Measurements from ENCODE around the gene LCLAT1. TPM values are rescaled to one million over a fixed set of nuclear protein-coding genes. Genes with fewer than 3 reads are reported as not detected.

Gene LCLAT1
- polyA plus RNA-seq, 1 experiment = 25.2 TPM

DNA sequence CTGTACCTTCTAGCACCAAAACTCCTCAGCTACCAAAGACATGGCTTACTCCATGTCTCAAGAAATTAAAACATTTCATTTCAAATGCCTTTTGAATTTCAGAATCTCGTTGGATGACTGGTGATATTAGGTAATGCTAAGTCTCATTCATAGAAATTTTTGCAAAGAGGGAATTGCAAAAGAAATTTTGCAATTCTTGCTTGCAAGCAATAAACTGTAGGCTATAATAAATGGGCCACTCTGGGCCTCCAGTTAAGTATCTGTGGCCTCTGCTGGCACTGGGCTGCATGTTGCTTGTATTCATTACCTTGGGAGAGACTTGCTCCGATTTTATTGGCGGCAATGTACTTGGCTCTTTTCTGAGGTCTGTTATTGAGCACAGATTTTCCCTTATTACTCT lies 2.8 kb upstream of the LCLAT1 start:
- H3K27ac ChIP-seq (ENCODE audit: low read depth, low read length) = no peak overlapping the region
- TF ChIP-seq, protein P1, sequence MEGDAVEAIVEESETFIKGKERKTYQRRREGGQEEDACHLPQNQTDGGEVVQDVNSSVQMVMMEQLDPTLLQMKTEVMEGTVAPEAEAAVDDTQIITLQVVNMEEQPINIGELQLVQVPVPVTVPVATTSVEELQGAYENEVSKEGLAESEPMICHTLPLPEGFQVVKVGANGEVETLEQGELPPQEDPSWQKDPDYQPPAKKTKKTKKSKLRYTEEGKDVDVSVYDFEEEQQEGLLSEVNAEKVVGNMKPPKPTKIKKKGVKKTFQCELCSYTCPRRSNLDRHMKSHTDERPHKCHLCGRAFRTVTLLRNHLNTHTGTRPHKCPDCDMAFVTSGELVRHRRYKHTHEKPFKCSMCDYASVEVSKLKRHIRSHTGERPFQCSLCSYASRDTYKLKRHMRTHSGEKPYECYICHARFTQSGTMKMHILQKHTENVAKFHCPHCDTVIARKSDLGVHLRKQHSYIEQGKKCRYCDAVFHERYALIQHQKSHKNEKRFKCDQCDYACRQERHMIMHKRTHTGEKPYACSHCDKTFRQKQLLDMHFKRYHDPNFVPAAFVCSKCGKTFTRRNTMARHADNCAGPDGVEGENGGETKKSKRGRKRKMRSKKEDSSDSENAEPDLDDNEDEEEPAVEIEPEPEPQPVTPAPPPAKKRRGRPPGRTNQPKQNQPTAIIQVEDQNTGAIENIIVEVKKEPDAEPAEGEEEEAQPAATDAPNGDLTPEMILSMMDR (IDR thresholded peaks at IDR 0.05; ENCODE audit: low read depth, low read length) = no peak
- H3K27me3 ChIP-seq (ENCODE audit: control insufficient read depth, insufficient read depth, low read length) = no peaks in the 10 kb centered on the region
- POLR2A ChIA-PET = no interaction called here
- H3K4me3 ChIP-seq (ENCODE audit: low read depth, low read length) = no peak overlapping the region
- peaks cover 3% of the 10 kb centered on the region; the same call in 1 of the 2 replicates for H3K9me3 ChIP-seq (ENCODE audit: control insufficient read depth, insufficient read depth, low read length)
- no peak for DNase-seq (ENCODE audit: low read depth, low spot score)
- CTCF ChIA-PET = interaction anchor here (3.7 kb wide), 1 partner anchor 266 kb away, joined by 15 read pairs; no protein-coding TSS in a partner anchor

DNA sequence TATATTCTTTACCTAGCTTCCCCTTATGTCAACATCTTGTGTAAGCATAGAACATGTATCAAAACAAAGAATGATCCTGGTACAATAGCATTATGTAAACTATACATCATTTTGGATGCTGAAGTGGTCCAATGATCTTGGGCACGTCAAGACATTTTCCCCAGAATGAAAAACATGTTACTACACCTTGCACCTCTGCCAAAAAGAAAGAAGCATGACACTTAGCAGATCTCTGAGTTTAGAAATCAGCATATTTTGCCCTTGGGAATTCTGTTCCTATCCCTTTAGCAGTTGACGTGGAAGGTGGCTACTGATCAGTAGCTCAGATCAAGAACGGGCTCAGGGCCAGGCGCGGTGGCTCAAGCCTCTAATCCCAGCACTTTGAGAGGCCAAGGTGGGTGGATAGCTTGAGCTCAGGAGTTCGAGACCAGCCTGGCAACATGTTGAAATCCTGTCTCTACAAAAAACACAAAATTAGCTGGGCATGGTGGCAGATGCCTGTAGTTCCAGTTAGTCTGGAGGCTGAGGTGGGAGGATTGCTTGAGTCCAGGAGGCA lies 1.7 kb upstream of the LCLAT1 start:
- POLR2A ChIA-PET = no interaction called here
- Histone ChIP-seq H3K4me3 (ENCODE audit: low read depth, low read length) (no peak overlapping the region), H3K27me3 (ENCODE audit: control insufficient read depth, insufficient read depth, low read length) (no peaks in the 10 kb centered on the region), H3K27ac (ENCODE audit: low read depth, low read length) (no peak overlapping the region), H3K9me3 (ENCODE audit: control insufficient read depth, insufficient read depth, low read length) (peaks cover 3% of the 10 kb centered on the region; the same call in 1 of the 2 replicates)
- TF ChIP-seq, protein P1 (IDR thresholded peaks at IDR 0.05; ENCODE audit: low read depth, low read length) = no peak
- DNase-seq (ENCODE audit: low read depth, low spot score) = no peak
- CTCF ChIA-PET = interaction anchor here (3.7 kb wide), 1 partner anchor 265 kb away, joined by 15 read pairs; no protein-coding TSS in a partner anchor

DNA sequence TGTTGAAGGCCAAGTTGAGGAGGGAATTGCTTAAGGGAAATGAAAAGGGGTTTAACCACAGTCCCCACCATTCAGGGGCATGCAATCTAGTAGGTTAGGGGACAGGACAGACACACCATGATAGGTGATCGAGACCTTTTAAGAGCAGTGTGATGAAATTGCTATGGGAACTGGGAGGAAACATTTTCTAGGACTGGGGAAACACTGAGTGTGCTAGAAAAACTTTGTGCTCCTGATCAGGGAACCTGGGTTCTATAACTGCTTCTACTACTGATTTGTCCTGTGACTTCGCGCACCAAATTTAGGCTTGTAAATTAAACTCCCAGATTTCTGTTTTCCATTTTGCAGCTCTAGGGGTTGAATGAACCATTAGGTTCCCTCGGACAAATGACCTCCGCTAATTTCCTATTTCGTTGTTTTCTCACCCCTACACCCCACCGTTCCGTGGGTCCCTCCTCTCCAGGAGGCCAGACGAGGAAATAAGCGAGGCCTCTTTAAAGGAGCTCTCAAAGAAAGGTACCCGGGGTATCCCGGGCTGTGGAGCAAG lies 371 bp upstream of the LCLAT1 start:
- ChIA-PET POLR2A (interaction anchor here (0.9 to 2.2 kb wide), 3 partner anchors 13 to 300 kb away, joined by 3 to 8 read pairs (median 4); partner anchors contain the start of gene YPEL5), CTCF (interaction anchor here (0.8 to 3.7 kb wide), 5 partner anchors 16 to 282 kb away, joined by 3 to 15 read pairs (median 3); no protein-coding TSS in a partner anchor)
- H3K27me3 ChIP-seq (ENCODE audit: control insufficient read depth, insufficient read depth, low read length) = no peaks in the 10 kb centered on the region

DNA sequence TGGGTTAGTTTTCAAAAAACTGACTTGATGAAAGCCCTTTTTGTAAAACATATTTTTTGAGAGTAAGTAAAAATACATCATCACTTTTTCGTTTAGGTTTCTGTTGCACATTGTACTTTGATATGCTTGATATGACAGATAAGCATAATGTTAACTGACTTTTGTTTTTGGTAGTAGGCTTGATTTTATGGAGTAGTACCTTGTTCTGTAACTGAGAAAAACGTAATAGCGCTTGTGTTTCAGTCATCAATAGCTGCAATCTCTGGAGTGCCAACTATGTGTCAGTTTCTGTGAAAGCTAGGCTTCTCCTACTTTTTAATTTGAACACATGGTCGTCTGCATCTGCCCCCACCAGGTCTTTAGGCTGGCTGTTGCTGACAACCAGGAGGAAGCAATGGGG lies 1.3 kb downstream of the LCLAT1 start:
- DNase-seq (ENCODE audit: low read depth, low spot score) = no peak
- POLR2A ChIA-PET = interaction anchor here (0.8 kb wide), 1 partner anchor 284 kb away, joined by 4 read pairs; no protein-coding TSS in a partner anchor

More for the DNA sequence above, 371 bp upstream of the LCLAT1 start:
- Histone ChIP-seq H3K9me3 (ENCODE audit: control insufficient read depth, insufficient read depth, low read length) (peaks cover 3% of the 10 kb centered on the region; the same call in 1 of the 2 replicates), H3K4me3 (ENCODE audit: low read depth, low read length) (peak overlapping the region; percentile 92), H3K27ac (ENCODE audit: low read depth, low read length) (peak overlapping the region; percentile 69)
- TF ChIP-seq, protein P1 (IDR thresholded peaks at IDR 0.05; ENCODE audit: low read depth, low read length) = no peak
- no peak for DNase-seq (ENCODE audit: low read depth, low spot score)

More for the DNA sequence above, 1.3 kb downstream of the LCLAT1 start:
- TF ChIP-seq, protein P1 (IDR thresholded peaks at IDR 0.05; ENCODE audit: low read depth, low read length) = no peak
- Histone ChIP-seq H3K27ac (ENCODE audit: low read depth, low read length) (no peak overlapping the region), H3K4me3 (ENCODE audit: low read depth, low read length) (peak overlapping the region; percentile 92), H3K27me3 (ENCODE audit: control insufficient read depth, insufficient read depth, low read length) (no peaks in the 10 kb centered on the region), H3K9me3 (ENCODE audit: control insufficient read depth, insufficient read depth, low read length) (peaks cover 3% of the 10 kb centered on the region; the same call in 1 of the 2 replicates)
- CTCF ChIA-PET = no interaction called here
